Measurements from ENCODE around the gene CPXM2.

DNA sequence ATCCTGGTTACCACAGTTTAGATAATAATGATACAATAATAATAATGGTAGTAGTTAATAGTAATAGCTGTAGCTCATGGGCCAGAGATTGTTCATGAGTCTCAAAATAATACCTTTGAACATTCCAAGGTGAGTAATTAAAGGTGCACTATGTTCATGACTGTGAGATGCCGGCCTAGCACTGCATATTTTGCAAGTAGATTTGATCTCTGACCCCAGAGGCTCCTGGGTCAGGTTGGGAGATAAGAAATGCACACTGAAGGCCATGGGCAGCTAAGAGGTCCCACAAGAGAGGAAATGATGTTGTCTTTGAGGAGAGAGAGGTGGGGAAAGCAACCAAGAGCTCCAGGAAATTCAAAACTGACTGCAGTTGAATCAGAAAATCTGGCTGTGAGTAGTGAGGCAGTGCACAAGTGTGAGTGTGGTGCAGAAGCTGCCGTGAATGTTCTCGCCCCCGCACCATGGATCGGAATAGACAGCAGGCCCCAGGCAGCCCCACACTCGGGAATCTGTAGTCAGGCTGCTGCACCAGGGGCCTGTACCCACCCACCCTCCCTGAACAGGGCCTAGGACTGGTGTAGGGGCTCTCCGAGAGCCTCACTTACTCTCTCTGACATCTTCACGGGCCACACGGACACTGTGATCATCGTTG is 11.9 kb downstream of the CPXM2 start:
- no peak for TF ChIP-seq EZH2 (IDR thresholded peaks at IDR 0.05; ENCODE audit: insufficient read depth, poor library complexity, severe bottlenecking)
- TF ChIP-seq EZH2phosphoT487 (IDR thresholded peaks at IDR 0.05; ENCODE audit: insufficient read depth, low read depth): no peak
